ENCODE data around the gene OR4L1.

DNA sequence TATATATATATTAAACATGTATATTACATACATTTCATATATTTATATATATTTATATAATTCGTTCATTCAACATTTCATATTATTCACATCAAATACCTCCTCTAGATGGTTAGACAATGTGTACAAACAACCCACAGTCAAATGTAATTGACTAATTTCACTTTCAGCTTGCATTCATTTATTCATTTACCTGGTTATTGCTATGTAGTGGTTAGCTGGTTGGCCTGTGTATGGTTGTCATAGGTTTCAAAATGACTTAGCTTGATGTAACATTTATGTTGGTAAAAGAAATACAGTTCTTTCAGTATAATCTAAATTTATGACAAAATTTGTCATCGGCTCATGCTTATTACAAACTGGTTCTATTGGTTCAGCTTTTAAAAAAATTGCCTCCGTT, 24.4 kb upstream of the OR4L1 start:
- TF ChIP-seq GATA2 (CRISPR knock-in tag; IDR thresholded peaks at IDR 0.05) (no peak), GABPA (IDR thresholded peaks at IDR 0.05; ENCODE audit: low read depth) (no peak), RFX5 (IDR thresholded peaks at IDR 0.05; ENCODE audit: low read length) (no peak), TCF12 (IDR thresholded peaks at IDR 0.05) (no peak), CHD2 (IDR thresholded peaks at IDR 0.05; ENCODE audit: low read length, partially characterized antibody) (no peak), TAF1 (IDR thresholded peaks at IDR 0.05; ENCODE audit: borderline replicate concordance, low read depth, low read length) (no peak), POLR2AphosphoS5 (IDR thresholded peaks at IDR 0.05; ENCODE audit: low read depth, low read length) (no peak), RAD21 (IDR thresholded peaks at IDR 0.05; ENCODE audit: low read length) (no peak), FOXJ3 (CRISPR knock-in tag; IDR thresholded peaks at IDR 0.05) (no peak), SIN3A (IDR thresholded peaks at IDR 0.05; ENCODE audit: borderline replicate concordance, low read depth, low read length) (no peak)
- TF ChIP-seq, protein P1, sequence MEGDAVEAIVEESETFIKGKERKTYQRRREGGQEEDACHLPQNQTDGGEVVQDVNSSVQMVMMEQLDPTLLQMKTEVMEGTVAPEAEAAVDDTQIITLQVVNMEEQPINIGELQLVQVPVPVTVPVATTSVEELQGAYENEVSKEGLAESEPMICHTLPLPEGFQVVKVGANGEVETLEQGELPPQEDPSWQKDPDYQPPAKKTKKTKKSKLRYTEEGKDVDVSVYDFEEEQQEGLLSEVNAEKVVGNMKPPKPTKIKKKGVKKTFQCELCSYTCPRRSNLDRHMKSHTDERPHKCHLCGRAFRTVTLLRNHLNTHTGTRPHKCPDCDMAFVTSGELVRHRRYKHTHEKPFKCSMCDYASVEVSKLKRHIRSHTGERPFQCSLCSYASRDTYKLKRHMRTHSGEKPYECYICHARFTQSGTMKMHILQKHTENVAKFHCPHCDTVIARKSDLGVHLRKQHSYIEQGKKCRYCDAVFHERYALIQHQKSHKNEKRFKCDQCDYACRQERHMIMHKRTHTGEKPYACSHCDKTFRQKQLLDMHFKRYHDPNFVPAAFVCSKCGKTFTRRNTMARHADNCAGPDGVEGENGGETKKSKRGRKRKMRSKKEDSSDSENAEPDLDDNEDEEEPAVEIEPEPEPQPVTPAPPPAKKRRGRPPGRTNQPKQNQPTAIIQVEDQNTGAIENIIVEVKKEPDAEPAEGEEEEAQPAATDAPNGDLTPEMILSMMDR (IDR thresholded peaks at IDR 0.05): no peak
- TF ChIP-seq, protein P2, sequence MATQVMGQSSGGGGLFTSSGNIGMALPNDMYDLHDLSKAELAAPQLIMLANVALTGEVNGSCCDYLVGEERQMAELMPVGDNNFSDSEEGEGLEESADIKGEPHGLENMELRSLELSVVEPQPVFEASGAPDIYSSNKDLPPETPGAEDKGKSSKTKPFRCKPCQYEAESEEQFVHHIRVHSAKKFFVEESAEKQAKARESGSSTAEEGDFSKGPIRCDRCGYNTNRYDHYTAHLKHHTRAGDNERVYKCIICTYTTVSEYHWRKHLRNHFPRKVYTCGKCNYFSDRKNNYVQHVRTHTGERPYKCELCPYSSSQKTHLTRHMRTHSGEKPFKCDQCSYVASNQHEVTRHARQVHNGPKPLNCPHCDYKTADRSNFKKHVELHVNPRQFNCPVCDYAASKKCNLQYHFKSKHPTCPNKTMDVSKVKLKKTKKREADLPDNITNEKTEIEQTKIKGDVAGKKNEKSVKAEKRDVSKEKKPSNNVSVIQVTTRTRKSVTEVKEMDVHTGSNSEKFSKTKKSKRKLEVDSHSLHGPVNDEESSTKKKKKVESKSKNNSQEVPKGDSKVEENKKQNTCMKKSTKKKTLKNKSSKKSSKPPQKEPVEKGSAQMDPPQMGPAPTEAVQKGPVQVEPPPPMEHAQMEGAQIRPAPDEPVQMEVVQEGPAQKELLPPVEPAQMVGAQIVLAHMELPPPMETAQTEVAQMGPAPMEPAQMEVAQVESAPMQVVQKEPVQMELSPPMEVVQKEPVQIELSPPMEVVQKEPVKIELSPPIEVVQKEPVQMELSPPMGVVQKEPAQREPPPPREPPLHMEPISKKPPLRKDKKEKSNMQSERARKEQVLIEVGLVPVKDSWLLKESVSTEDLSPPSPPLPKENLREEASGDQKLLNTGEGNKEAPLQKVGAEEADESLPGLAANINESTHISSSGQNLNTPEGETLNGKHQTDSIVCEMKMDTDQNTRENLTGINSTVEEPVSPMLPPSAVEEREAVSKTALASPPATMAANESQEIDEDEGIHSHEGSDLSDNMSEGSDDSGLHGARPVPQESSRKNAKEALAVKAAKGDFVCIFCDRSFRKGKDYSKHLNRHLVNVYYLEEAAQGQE (IDR thresholded peaks at IDR 0.05; ENCODE audit: low read depth, low read length): no peak

All from SK-N-SH (cell line).